ENCODE results near the gene FBXW8. TPM values are rescaled to one million over a fixed set of nuclear protein-coding genes. Genes with fewer than 3 reads are reported as not detected.

Gene FBXW8
- total RNA-seq, 1 experiment from 2014 or later: 17.2 TPM

GRCh38 chr12:116881325-116881876, 29.3 kb upstream of the FBXW8 start, which contains the start of gene HRK:
TSS of gene HRK (minus strand) at chr12:116881441. CDS start at chr12:116881307, 134 bp downstream.
- Histone ChIP-seq H3K36me3 (no peaks in the 10 kb centered on the region), H3K4me3 (peak within 1 kb of the TSS; percentile 21), H3K27me3 (peaks cover 44% of the 10 kb centered on the region), H3K9me3 (no peaks in the 10 kb centered on the region)
- peak; percentile 8 for DNase-seq

GRCh38 chr12:116881877-116882507, 28.8 kb upstream of the FBXW8 start:
- no peaks in the 10 kb centered on the region for H3K36me3 ChIP-seq
- DNase-seq: no peak
- no peaks in the 10 kb centered on the region for H3K9me3 ChIP-seq
- no peak overlapping the region for H3K4me3 ChIP-seq
- peaks cover 44% of the 10 kb centered on the region for H3K27me3 ChIP-seq

GRCh38 chr12:116882742-116883141, 28.0 kb upstream of the FBXW8 start:
- peaks cover 47% of the 10 kb centered on the region for H3K27me3 ChIP-seq
- H3K36me3 ChIP-seq: no peaks in the 10 kb centered on the region
- no peak for DNase-seq
- no peak overlapping the region for H3K4me3 ChIP-seq
- no peaks in the 10 kb centered on the region for H3K9me3 ChIP-seq

DNA sequence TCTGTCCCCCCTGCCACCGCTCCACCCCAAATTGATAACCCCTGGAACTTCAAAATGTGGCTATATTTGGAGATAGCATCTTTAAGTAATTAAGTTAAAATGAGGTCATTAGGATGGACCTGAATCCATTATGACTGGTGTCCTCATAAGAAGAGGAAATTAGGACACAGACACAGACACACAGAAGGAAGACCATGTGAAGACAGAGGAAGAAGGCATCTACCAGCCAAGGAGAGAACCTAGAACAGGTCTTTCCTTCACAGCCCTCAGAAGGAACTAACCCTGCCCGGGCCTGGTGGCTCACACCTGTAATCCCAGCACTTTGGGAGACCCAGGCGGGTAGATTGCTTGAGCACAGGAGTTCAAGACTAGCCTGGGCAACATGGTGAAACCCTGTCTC, 25.9 kb upstream of the FBXW8 start:
- no peak for DNase-seq
- H3K4me3 ChIP-seq: no peak overlapping the region
- no peaks in the 10 kb centered on the region for H3K36me3 ChIP-seq
- H3K9me3 ChIP-seq: no peaks in the 10 kb centered on the region
- H3K27me3 ChIP-seq: peaks cover 41% of the 10 kb centered on the region

- no peak for DNase-seq
- Histone ChIP-seq H3K27me3 (peaks cover 34% of the 10 kb centered on the region), H3K4me3 (no peak overlapping the region), H3K36me3 (no peaks in the 10 kb centered on the region), H3K9me3 (no peaks in the 10 kb centered on the region)
Observed at GRCh38 chr12:116885491-116885890, 25.3 kb upstream of the FBXW8 start.

DNA sequence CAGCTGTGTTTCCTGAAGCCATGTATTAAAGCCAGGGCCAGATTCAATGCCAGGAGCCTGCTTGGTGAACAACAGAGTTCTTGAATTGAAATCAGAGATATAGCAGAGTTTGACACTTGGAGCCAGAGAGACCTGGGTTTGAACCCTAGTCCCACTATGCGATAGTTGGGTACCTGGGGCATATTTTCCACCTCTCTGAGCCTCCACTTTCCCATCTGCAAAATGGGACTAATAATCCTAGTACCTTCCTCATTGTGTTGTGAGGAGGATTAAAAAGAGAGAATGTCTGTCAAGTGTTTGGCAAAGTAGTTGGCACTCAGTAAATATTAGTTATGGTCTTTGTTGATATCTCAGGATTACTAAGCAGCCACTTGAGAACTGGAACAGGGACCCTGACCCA, 23.5 kb upstream of the FBXW8 start:
- Histone ChIP-seq H3K36me3 (no peaks in the 10 kb centered on the region), H3K27me3 (peaks cover 22% of the 10 kb centered on the region), H3K4me3 (no peak overlapping the region), H3K9me3 (no peaks in the 10 kb centered on the region)
- no peak for DNase-seq

GRCh38 chr12:116887897-116888296, 22.9 kb upstream of the FBXW8 start:
- DNase-seq: no peak
- Histone ChIP-seq H3K9me3 (no peaks in the 10 kb centered on the region), H3K36me3 (no peaks in the 10 kb centered on the region), H3K4me3 (no peak overlapping the region), H3K27me3 (peaks cover 16% of the 10 kb centered on the region)

DNA sequence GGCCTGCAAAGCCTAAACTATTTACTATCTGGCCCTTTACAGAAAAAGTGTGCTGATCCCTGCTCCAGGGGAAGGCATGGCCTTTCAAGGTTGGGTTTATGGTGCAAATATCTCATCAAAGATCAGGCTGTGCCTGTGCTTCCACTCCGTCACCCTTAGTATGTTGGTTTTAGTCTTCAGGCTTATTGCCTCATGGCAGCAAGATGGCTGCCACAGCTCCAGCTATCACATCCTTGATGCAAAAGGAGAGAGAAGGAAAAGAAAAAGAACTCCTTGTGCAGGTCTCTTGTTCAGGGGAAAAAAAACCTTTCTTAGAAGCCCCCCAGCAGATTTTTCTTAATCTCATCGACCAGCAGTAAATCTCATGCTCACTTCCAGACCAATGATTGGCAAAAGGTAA, 20.4 kb upstream of the FBXW8 start:
- DNase-seq: no peak
- Histone ChIP-seq H3K36me3 (no peaks in the 10 kb centered on the region), H3K27me3 (peaks cover 8% of the 10 kb centered on the region), H3K9me3 (no peaks in the 10 kb centered on the region), H3K4me3 (no peak overlapping the region)

- DNase-seq: no peak
- no peaks in the 10 kb centered on the region for H3K36me3 ChIP-seq
- H3K9me3 ChIP-seq: no peaks in the 10 kb centered on the region
- H3K4me3 ChIP-seq: no peak overlapping the region
- peaks cover 8% of the 10 kb centered on the region for H3K27me3 ChIP-seq
Observed at GRCh38 chr12:116891019-116891418, 19.7 kb upstream of the FBXW8 start.

DNA sequence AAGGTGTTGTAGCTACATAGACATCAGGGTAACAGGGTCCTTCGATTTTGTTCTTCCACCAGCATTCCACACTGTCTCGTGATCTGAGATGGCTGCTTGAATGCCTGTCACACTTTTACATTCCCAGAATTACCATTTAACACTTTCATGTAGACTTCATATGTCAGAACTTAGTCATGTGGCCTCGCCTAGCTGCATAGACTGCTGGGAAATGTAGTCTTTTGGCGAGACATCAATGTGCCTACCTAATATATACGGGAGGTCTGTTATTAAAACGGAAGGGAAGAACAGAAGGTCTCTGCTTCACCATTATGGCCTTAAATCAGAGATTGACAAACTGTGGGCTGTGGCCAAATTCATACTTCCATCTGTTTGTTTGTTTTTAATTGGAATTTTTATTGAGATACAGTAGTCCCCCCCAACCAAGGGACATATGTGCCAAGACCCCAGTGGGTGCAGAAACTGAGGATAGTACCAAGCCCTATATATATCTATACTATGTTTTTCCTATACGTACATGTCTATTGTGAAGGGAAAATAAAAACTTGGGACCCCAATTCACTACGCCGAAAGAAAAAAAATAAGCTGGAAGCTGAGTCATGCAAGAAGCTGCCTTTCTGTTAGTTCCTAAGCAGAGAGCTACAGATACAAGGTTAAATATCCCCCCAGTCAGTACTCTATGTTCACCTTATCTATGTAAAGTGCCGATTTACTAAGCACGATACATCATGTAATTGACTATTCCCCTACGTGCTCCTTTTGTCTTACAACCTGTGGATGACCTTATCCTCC, 18.2 kb upstream of the FBXW8 start:
- no peak overlapping the region for H3K4me3 ChIP-seq
- no peak for DNase-seq
- H3K9me3 ChIP-seq: no peaks in the 10 kb centered on the region
- H3K27me3 ChIP-seq: peaks cover 6% of the 10 kb centered on the region
- H3K36me3 ChIP-seq: no peaks in the 10 kb centered on the region

GRCh38 chr12:116894913-116895312, 15.8 kb upstream of the FBXW8 start:
- DNase-seq: no peak
- Histone ChIP-seq H3K4me3 (no peak overlapping the region), H3K36me3 (no peaks in the 10 kb centered on the region), H3K27me3 (peaks cover 3% of the 10 kb centered on the region; the same call in 1 of the 2 replicates), H3K9me3 (no peaks in the 10 kb centered on the region)

GRCh38 chr12:116896411-116896924, 14.3 kb upstream of the FBXW8 start:
- Histone ChIP-seq H3K36me3 (no peaks in the 10 kb centered on the region), H3K27me3 (peaks cover 4% of the 10 kb centered on the region), H3K9me3 (no peaks in the 10 kb centered on the region), H3K4me3 (no peak overlapping the region)
- no peak for DNase-seq

DNA sequence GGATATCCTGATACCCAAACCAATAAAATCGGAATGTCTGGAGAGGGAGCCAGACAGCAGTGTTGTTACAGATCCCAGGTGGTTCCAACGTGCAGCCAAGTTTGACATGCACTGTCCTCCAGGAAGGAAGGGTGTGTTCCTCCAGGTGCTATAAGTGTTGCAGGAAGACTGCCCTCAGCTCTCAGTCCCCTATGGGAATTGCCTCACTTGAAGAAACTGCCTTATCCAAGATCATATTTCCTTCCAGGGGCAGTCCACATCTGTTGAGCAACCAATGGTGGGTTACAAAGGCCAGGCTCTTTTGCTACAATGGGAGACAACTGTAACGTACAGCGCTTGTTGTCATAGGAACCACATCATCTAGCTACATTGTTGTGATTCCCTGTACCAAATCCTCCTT, 13.3 kb upstream of the FBXW8 start:
- Histone ChIP-seq H3K27me3 (peaks cover 7% of the 10 kb centered on the region), H3K9me3 (no peaks in the 10 kb centered on the region), H3K36me3 (no peaks in the 10 kb centered on the region), H3K4me3 (no peak overlapping the region)
- DNase-seq: no peak

DNA sequence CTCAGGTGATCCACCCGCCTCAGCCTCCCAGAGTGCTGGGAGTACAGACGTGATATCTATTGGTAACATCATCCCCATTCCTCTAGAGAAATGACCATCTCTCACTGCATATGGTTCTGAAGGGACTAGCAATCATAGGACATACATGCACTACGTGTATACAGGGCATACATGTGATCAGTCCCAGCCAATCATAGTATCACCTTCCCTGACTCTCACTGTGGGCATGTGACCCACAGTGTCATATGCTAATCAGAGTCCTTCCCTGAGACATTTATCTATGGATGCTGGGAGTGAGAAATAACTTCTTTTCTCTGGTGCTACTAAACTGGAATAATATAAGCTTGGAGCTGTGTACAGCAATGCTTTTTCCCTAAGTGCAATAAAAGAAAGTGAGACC, 12.1 kb upstream of the FBXW8 start:
- Histone ChIP-seq H3K4me3 (no peak overlapping the region), H3K27me3 (peaks cover 7% of the 10 kb centered on the region), H3K9me3 (no peaks in the 10 kb centered on the region), H3K36me3 (no peaks in the 10 kb centered on the region)
- DNase-seq: no peak

GRCh38 chr12:116901612-116902011, 9.1 kb upstream of the FBXW8 start:
- Histone ChIP-seq H3K9me3 (no peaks in the 10 kb centered on the region), H3K27me3 (peaks cover 11% of the 10 kb centered on the region), H3K4me3 (no peak overlapping the region), H3K36me3 (no peaks in the 10 kb centered on the region)
- DNase-seq: no peak

DNA sequence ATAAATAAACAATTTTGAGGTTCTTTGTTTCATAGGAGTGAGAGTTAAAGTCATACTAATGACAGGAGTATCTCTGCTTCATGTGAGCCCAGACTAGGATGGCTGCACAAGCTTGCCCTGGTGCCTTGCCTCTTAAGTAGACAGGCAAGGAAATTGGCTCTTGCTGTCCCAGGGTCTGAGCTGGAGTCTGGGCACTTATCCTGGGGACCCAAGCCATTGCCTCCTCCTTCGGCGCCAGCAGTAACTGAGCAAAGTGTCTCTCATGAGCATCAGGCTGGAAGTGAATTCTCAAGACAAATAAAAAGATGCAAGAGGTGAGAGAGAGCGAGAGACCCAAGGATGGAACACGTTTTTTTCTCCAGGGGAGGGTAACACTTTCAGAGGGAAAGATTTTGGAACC, 6.9 kb upstream of the FBXW8 start:
- H3K36me3 ChIP-seq: no peaks in the 10 kb centered on the region
- H3K4me3 ChIP-seq: no peak overlapping the region
- no peak for DNase-seq
- no peaks in the 10 kb centered on the region for H3K9me3 ChIP-seq
- peaks cover 13% of the 10 kb centered on the region for H3K27me3 ChIP-seq

GRCh38 chr12:116906285-116906684, 4.5 kb upstream of the FBXW8 start:
- H3K9me3 ChIP-seq: no peaks in the 10 kb centered on the region
- H3K27me3 ChIP-seq: 0 out of 2 replicates have a peak, but pooled peaks cover 8% of the 10 kb centered on the region
- DNase-seq: no peak
- H3K4me3 ChIP-seq: no peak overlapping the region
- no peaks in the 10 kb centered on the region for H3K36me3 ChIP-seq
